Measurements from ENCODE around the gene SORBS2.
"Not testable (repeated sequence)": the region's sequence is repeated elsewhere in the genome, so short reads cannot be mapped to it uniquely, and the experiment has no call there.

SORBS2 gene, protein sequence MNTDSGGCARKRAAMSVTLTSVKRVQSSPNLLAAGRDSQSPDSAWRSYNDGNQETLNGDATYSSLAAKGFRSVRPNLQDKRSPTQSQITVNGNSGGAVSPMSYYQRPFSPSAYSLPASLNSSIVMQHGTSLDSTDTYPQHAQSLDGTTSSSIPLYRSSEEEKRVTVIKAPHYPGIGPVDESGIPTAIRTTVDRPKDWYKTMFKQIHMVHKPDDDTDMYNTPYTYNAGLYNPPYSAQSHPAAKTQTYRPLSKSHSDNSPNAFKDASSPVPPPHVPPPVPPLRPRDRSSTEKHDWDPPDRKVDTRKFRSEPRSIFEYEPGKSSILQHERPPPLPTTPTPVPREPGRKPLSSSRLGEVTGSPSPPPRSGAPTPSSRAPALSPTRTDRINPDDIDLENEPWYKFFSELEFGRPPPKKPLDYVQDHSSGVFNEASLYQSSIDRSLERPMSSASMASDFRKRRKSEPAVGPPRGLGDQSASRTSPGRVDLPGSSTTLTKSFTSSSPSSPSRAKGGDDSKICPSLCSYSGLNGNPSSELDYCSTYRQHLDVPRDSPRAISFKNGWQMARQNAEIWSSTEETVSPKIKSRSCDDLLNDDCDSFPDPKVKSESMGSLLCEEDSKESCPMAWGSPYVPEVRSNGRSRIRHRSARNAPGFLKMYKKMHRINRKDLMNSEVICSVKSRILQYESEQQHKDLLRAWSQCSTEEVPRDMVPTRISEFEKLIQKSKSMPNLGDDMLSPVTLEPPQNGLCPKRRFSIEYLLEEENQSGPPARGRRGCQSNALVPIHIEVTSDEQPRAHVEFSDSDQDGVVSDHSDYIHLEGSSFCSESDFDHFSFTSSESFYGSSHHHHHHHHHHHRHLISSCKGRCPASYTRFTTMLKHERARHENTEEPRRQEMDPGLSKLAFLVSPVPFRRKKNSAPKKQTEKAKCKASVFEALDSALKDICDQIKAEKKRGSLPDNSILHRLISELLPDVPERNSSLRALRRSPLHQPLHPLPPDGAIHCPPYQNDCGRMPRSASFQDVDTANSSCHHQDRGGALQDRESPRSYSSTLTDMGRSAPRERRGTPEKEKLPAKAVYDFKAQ (N-terminal part only)

DNA sequence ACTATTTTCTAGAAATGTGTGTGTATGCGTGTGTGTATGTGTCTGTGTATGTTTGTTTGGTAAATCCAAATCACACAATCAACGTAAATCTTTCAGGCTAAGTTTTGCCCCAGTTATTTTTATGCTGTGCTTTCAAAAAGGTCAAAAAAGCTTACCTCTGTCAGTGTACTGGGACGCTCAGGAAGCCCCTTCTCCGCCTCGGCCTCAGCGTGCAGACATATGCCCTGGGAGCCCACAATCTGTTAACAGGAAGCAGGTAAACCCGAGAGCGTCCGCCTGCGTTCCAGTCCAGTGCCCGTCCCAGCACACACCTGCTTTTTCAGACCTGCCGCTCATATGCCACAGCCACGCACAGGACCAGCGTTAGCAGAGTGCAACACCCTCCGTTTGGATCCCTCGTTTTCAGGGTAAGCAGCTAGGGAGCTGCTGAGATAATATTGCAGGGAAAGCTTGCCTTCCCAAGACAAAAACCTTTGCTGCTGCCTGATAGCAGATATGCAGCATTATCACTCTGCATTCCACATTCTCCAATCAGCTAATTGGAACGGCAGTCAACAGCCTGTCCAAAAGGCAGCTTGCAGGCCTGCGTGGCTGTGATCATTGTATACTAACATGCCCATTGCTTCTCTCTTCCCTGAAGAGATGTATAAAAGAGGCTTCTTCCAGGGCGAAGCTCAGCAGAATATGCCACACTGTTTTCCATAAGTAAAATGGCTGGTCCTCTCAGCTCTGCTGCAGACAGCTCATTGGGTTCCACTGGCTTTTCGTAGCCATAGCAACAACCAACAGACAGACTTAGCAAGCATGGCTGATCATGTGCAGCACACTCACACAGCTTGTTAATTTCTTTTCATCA lies at the start of gene SORBS2:
SORBS2 (minus strand) TSS at position 686 of the 856 bp plus-strand sequence. CDS start 121,623 bp downstream, outside the sequence.
- DNase-seq (ENCODE audit: low spot score) = no peak

DNA sequence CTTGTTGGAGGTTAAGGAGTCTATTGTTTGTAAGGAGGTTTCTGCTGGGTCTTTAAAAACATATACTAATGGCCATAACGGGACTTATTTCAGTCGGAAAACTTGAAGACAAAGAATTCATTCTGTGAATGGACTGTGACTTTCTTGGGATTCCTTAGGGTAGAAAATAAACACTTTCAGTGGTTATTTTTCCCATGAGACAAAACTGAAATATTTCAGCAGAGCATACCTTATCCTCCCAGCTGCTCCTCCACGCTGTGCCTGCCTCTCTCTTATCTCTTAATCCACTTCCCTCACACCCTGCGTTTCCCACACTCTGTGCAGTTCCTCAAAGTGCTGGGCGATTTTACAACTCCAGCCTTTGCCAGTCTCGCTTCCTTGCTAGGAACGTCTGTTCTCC lies 47.1 kb upstream of the SORBS2 start:
- no peak for DNase-seq (ENCODE audit: low spot score)

DNA sequence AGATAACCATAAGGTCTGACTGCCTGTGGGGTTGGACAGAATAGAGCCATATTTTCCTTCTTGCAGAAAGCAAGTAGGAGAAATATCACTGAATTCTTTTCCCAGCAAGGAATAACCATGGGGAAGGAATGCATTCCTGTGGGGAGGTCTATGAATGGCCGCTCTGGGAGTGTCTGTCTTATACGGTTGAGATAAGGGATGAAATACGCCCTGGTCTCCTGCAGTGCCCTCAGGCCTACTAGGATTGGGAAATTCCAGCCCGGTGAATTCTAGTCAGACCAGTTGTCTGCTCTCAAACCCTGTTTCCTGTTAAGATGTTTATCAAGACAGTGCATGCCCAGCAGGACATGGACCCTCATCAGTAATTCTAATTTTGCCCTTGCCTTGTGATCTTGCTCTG lies 45.6 kb upstream of the SORBS2 start:
- DNase-seq (ENCODE audit: low spot score) = not testable (repeated sequence)

DNA sequence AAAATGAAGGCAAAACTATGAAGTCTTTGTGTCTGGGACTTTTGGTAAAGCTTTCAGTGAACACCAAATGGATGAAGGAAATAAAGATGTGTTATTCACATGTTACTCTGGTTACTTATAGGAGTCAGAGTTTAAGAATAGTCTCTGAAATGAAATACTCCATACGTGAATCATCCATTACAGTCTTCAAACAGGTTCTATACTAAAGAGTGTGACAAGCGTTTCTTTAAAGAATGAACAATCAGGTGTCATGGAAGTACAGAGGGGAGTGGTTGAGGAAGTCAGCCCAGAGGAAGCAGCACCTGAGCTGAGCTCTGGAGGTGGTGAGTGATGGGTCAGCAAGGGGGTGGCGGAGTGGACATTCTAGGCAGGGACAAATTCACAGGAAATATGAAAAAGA lies 41.8 kb upstream of the SORBS2 start:
- no peak for DNase-seq (ENCODE audit: low spot score)

DNA sequence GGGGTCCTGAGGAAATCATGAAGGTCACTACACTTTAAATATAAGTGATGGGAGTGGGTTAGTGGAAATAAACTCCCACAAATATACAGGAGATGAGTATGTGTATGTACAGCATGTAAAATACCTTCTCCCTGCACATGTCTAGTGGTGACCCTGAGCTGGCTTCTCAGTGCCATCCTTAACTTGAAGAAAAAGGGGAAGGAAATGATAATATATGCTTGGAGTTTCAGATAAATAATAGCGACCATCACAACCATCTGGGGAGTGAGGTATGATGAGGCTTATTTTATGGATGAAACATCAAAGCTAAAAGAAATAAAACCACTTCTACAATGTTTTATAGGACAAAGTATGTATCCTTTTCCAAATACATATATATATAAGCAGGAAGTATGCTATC lies 41.0 kb upstream of the SORBS2 start:
- no peak for DNase-seq (ENCODE audit: low spot score)

DNA sequence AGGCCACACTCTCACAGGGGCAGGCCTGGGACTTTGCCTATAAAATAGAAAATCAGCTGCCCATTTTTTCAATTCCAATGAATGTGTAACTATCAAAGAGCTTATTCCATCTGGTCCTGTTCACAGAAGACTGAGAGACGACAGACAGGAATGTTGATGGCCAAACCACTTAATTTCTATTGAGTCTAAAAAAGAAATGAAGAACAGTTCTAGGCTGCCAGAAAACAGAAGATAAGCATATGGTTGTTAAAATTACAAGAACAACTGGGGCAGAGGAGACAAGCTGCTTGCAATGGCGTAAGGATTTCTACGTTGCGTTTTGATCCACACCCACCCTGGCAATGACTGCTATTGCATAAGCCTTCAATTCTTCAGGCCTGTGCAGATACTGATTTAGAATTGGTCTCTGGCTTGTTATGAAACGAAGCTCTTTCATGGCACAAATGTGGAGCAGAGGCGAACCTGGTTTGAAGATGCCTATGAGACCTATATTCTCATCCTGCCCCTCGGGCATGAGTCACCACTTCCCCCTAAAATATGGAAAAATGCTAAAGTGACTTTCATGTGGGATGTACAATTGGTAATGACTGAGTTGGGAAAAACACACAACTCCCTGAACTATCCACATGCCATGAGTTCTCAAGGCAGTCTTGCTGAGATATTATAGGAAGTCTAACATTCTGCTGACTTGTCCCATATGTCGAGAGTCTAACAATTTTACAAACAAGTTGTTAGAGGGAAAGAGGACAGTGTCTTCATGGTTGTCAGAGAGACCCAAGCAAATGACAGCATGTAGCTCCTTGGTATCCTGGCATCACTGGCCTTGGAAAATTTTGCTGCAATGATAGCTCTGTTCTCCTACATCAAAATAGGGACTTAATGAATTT lies 37.9 kb upstream of the SORBS2 start:
- DNase-seq (ENCODE audit: low spot score) = peak; percentile 38

DNA sequence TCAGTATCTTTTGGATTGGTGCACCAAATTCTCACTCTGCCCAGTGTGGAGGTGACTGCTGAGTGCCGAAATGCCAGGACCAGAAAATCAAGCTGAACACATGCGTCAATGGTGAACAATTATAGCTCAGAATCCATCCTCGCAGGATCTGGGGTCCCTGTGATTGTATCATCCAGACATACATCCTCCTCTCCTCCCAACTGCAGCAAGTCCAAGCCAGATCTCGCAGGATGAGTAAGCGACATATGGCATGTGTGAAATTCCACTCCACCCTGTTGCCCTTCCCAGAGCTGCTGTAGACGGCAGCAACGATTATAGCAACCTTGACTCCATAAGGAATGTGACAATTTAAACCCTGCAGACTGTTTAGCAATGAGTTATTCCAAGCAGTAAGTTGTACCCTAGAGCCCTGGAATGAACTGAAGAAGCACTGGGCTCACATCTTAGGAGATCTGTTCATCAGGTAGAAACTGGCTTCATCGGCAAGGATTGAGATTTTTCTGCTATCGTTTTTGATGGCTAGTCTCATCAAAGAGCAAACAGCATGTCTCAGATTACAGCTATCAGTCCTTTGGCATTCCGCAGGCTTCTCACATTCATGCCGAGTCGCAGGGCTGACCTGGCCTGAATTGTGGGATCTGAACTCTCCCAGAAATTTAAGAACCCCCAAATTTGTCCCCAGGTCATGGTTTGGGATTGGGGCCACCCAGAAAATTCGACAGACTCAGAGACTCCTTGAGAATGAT lies 35.5 kb upstream of the SORBS2 start:
- DNase-seq (ENCODE audit: low spot score) = peak; percentile 84

DNA sequence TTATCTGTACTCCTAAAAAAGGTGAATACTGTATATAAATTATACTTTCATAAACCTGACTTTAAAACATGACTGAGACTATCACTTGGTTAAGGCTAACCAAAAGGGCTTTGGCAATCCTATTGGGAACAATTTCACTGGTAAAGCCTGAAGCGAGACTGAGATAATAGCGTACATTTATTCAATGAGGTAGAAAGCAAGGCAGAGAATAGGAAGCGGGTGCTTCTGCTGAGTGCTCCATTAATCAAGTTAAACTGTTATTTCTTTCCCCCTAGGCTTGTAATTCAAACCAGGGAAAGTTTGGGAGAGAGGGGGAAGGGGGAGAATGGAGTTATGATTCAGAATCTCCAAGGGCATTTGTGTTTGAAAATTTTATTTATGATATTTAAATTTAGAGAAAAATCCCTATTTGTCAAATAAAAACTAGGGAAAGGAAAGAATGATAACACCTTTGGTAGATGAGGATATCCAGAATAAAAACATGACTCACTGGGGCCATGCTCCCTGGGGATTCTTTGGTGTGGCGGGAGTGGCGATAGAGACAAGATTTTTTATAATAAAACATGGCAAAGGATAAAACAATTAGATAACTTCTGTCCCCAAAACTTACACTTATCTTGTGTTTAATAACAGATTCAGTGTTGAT lies 34.6 kb upstream of the SORBS2 start:
- DNase-seq (ENCODE audit: low spot score) = no peak

DNA sequence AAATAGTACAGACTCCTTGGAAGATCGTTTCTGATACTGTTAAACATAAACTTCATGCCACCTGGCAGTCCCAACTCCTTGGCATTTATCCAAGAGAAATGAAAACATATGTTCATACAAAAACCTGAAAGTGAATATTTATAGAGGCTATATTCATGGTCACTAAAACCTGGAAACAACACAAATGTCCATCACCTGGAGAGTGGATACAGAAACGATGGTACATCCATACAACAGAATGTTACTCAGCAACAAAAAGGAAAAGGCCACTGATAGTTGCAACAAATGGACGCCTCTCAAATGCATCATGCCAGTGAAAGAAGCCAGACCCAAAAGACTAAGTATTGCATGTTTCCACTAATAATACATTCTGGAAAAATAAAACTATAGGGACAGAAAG lies 34.0 kb upstream of the SORBS2 start:
- no peak for DNase-seq (ENCODE audit: low spot score)

DNA sequence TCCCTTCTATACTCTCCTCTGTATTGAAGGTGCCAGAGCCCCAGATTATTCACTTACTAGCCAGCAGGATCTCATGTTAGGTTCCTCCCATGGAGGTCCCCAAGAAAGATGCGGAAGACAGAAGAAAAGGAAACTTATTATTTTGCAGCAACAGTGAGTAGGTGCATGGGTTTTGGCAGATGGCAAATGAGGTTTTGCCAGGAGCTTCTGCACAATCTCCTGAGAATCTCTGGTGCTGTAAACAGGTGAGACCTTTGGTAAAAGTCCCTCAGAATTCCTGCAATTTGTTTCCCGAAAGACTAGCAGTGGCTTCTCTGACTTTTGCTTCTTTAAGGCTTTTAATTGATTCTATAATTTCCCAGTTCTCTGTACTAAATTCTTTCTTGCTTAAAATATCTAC lies 29.5 kb upstream of the SORBS2 start:
- DNase-seq (ENCODE audit: low spot score) = no peak

DNA sequence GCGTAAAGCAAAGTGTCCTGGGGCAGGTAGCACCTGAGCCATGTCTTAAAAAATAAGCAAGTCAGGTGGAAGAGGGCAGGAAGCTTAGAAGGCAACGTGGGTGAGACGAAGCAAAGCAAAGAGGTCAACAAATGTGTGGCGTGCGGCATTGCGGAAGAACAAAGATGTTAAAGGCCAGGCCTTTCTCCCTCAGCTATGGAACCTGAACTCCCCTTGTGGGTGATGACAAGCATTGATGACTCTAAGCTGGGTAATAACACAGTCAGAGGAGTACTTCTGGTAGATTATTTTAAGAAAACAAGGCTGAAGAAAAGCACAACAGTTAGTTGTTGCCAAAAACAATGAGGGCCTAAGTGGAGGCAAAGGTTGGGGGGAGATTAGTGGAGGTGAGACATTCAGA lies 29.0 kb upstream of the SORBS2 start:
- DNase-seq (ENCODE audit: low spot score) = no peak

DNA sequence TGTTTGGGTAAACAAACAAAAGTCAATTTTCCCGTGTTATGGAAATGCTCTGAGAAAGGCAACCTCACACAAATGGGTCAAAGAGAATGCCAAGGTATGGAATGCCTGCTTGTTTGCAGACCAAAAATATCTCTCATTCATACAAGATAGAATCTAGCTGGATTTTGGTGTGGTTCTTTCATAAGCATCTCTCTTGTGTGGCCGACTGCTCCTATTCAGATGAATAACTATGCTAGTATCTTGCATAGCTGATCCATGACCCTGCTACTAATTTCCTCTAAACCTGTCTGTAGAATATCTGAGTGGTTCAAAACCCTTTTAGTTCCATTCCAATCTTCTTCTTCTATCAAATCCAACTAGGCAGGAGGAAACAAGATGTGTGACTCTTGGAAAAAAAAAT lies 28.2 kb upstream of the SORBS2 start:
- peak; percentile 14 for DNase-seq (ENCODE audit: low spot score)

DNA sequence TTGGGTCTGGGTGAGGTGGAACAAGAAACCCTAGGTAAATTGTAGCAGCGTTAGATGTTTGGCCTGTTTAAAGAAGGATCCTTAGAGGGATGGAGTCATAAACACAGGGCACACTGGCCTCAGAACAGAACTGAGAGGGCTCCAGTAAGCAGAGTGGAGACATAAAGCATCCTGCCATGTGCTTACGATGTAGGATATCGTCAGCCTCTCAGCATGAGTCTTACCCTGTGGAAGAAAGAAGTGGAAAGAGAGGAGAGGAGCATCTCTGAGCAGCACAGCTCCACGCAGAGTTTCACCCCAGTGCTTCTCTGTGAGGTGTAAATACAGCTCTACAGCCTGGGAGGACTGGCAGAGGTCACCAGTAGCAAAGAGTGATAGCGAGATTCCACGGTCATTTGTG lies 27.8 kb upstream of the SORBS2 start:
- DNase-seq (ENCODE audit: low spot score) = peak; percentile 19

DNA sequence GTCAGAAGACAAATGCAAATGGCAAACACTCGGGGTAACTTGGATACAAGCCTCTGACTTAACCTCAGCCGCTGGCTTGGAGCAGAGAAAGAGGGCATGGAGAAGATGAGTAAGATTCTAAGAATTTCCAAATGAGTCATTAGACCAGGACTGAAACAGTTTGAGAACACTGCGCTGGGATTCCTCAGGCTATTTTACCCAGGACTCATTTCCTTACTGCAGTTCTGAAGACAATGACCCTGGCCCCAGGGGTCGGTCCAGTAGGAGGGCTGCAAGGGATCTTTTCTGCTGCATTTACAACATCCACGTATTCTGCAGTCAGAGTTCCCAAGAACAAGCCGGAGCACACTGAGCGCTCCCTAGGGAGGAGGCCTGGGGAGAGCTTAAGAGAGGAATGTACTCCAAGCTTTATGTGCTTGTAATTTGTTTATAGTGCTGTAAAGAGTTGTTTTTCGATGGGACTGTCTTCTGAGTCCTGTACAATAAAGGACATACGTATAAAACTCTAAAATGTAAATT lies 27.3 kb upstream of the SORBS2 start:
- DNase-seq (ENCODE audit: low spot score) = peak; percentile 92

DNA sequence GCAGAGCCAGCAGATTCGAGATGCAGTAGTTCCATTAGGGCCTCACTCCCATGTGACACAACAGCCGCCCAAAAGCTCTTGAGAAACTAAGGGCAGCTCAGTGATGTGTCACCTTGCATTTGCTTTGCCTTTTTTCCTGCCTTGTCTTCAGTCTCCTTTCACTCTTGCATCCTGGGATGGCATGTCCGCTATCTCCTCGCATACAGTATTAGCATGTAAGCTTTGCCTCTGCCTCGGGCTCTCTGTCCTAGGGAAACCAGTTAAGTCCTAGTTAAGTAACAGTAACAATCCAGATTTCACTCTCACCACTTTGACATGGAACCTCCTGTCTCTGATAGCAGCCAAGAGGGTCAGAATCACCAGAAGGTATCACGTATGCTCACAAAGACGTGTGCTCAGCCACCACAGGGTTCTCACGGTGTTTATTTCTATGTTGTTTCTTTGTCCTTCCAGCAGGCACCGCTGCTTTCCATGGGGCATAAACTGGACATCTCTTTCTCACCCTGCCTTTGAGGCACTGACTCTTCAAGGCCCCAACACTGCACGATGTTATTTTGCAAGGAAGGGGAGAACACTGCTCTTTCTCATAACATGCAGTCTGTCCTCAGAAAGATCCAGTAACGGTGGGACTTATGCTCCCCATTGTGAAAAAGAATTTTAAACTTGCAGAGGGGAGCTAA lies 26.7 kb upstream of the SORBS2 start:
- no peak for DNase-seq (ENCODE audit: low spot score)

DNA sequence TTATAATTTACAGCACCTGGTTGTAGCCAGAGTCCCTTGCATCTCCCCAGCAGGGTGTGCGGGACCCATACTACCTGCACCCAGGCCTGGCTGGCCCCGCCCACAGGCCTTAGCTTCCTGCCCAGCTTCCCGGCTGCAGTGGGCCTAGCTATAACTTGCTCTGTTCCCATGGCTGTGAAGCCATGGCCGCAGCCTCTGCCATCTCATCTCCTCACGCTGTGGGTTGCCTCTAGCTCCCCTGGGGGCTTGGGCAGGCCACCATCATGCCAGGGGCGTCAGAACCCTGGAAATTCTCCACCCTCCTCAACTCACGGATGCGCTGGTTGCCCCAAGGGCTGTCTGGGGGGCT lies 26.1 kb upstream of the SORBS2 start:
- DNase-seq (ENCODE audit: low spot score) = no peak

DNA sequence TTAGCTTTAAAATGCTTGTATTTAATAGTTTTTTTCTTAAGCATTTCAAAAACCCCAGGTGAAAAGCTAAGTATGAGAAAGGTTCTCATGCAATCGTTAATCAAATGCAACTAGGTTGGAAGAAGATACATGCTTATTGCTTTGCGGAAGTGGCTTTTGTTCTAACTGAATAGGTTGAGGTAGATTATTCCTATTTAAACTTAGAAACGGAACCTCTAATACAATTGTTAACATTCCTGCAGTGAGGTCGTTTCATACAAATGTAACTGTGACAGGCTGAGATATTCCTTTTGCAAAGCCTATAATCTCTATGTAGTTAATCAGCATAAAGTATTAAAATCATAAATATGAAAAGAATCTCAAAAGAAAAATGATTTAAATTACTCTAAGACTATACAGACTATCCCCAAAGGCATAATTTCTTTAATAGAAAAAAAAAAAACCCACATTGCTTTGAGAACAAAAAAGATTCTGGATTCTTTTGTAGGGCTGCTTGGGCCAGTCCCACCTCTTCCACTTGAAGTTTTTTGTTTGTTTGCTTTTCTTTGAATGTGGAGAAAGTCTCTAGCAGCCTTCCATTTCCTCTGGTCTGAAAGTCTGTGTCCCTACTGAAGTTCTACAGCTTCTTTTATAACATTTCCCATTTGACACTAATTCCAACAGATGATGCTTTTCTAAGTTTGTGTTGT lies 25.6 kb upstream of the SORBS2 start:
- DNase-seq (ENCODE audit: low spot score) = no peak

All from AG08395 (cell line).